NT2/D1 (cell line): Measurements from ENCODE around the gene RNF149.

Source experiments
- YY1 ChIP-seq: IDR thresholded peaks from 2 replicates; pipeline ENCODE4 v1.6.1; 2011; ENCODE audit not compliant: insufficient read length, insufficient read depth
- ZNF274 ChIP-seq: IDR thresholded peaks from 2 replicates; pipeline ENCODE4 v1.6.1; 2011; ENCODE audit warnings: mild to moderate bottlenecking, low read depth, low read length

- TF ChIP-seq YY1, result no peak
- no peak for TF ChIP-seq ZNF274
Measured at GRCh38 chr2:101253703-101254450, 54.6 kb downstream of the RNF149 start.
